GM12878 (cell line): Measurements from ENCODE around the gene ATP6V0E2. TPM values are rescaled to one million over a fixed set of nuclear protein-coding genes. Genes with fewer than 3 reads are reported as not detected.

Experiments
- ATAC-seq: fragments of 200-7000 bp; cut with Tn5 transposase; 3 replicates; pipeline ENCODE4 v1.9.1; 2020; ENCODE audit warnings: mild to moderate bottlenecking, moderate library complexity
- BruUV-seq: library from RNA; stranded (reverse); fragments of 400-500 nt; replicated peaks from 2 replicates; lab custom pipeline; 2021; lab: Mats Ljungman, UMichigan
- CTCF ChIA-PET: fragments of 300-600 bp; sonication (Branson Sonifier 250); formaldehyde crosslinking; extraction: SDS; loops from one replicate; lab custom pipeline; 2021; ENCODE audit warnings: inconsistent platforms; lab: Yijun Ruan, JAX
- POLR2A ChIA-PET: fragments of 350-600 bp; formaldehyde crosslinking; extraction: SDS; loops from one replicate; lab custom pipeline; 2021; ENCODE audit warnings: inconsistent platforms; lab: Charles Lee
- RAD21 ChIA-PET: fragments of 300-600 bp; sonication (Branson Sonifier 250); formaldehyde crosslinking; loops from one replicate; lab custom pipeline; 2023; ENCODE audit warnings: antibody characterized with exemption; ENCODE audit not compliant: unreplicated experiment; lab: Charles Lee
- SMC1A ChIA-PET: fragments of 300-600 bp; sonication (Branson Sonifier 250); formaldehyde crosslinking; loops from one replicate; lab custom pipeline; 2023; ENCODE audit not compliant: unreplicated experiment, uncharacterized antibody; lab: Charles Lee
- DNase-seq: peaks from one replicate; pipeline ENCODE4 v3.0.0-alpha.2; 2011; ENCODE audit warnings: low read depth, low spot score
- FAIRE-seq: peaks from 3 replicates; lab custom pipeline; 2011; peaks lifted over from hg19 to GRCh38; lab: Jason Lieb, UNC
- H2AFZ ChIP-seq: 2 replicates; pipeline ENCODE4 v1.6.0; 2011; ENCODE audit warnings: low read depth, low read length, control low read depth; ENCODE audit not compliant: control insufficient read depth
- H3K27ac ChIP-seq: 2 replicates; pipeline ENCODE4 v1.5.1; 2011; ENCODE audit warnings: control low read depth; ENCODE audit not compliant: control insufficient read depth, insufficient read depth
- H3K27me3 ChIP-seq, 2 experiments: replicated peaks in 1 of 2; 2 replicates each; pipeline versions ENCODE4 v1.6.0 to v1.6.1; 2011; ENCODE audit warnings: low read length in 1 of 2; ENCODE audit not compliant: control insufficient read depth in 2 of 2, insufficient read depth in 2 of 2
- H3K36me3 ChIP-seq, 2 experiments: 2 replicates each; pipeline ENCODE4 v1.5.1; 2011; ENCODE audit warnings: low read length in 1 of 2; ENCODE audit not compliant: control insufficient read depth in 2 of 2, insufficient read depth in 2 of 2
- H3K4me1 ChIP-seq: 2 replicates; pipeline ENCODE4 v1.6.1; 2011; ENCODE audit warnings: mild to moderate bottlenecking, low read length, moderate library complexity, mixed read lengths; ENCODE audit not compliant: control insufficient read depth, insufficient read depth
- H3K4me2 ChIP-seq: 2 replicates; pipeline ENCODE4 v1.6.0; 2011; ENCODE audit warnings: control low read depth; ENCODE audit not compliant: control insufficient read depth, insufficient read depth
- H3K4me3 ChIP-seq: fragments of 200-600 bp; sonication (generic); 2 replicates; pipeline ENCODE4 v1.5.1; 2016
- H3K79me2 ChIP-seq: 2 replicates; pipeline ENCODE4 v1.6.0; 2011; ENCODE audit warnings: low read length; ENCODE audit not compliant: control insufficient read depth, insufficient read depth
- H3K9ac ChIP-seq: 2 replicates; pipeline ENCODE4 v1.8.0; 2011; ENCODE audit warnings: low read length, control low read depth, mixed read lengths; ENCODE audit not compliant: control insufficient read depth, insufficient read depth
- H3K9me3 ChIP-seq: replicated peaks from 3 replicates; pipeline ENCODE4 v1.5.1; 2011; ENCODE audit warnings: mild to moderate bottlenecking, low read length; ENCODE audit not compliant: control insufficient read depth, insufficient read depth
- H4K20me1 ChIP-seq: 2 replicates; pipeline ENCODE4 v1.6.0; 2011; ENCODE audit not compliant: control insufficient read depth, insufficient read depth
- ATF7 ChIP-seq: fragments of 450-650 bp; IDR thresholded peaks from 2 replicates; pipeline ENCODE4 v1.6.1; 2016; ENCODE audit warnings: low read depth, mild to moderate bottlenecking
- BHLHE40 ChIP-seq, 2 experiments: fragments of 450-650 bp in 1 of 2; IDR thresholded peaks; 2 replicates each; pipeline ENCODE4 v1.6.1; 2011 to 2017; ENCODE audit warnings: low read depth in 2 of 2, borderline replicate concordance in 1 of 2, improper control_type of control experiment in 1 of 2, low read length in 1 of 2, mild to moderate bottlenecking in 1 of 2
- CREB1 ChIP-seq: IDR thresholded peaks from 2 replicates; pipeline ENCODE4 v1.6.1; 2012; ENCODE audit warnings: low read depth, mild to moderate bottlenecking, inconsistent platforms
- FOXM1 ChIP-seq: IDR thresholded peaks from 2 replicates; pipeline ENCODE4 v1.6.1; 2012; ENCODE audit warnings: low read depth, mild to moderate bottlenecking, inconsistent platforms, low read length, moderate library complexity
- LARP7 ChIP-seq: fragments of 450-650 bp; IDR thresholded peaks from 2 replicates; pipeline ENCODE4 v1.6.1; 2017; ENCODE audit warnings: mild to moderate bottlenecking
- POLR2AphosphoS5 ChIP-seq: IDR thresholded peaks from 2 replicates; pipeline ENCODE4 v1.6.1; 2011; ENCODE audit warnings: mild to moderate bottlenecking, low read length, inconsistent platforms
- RAD21 ChIP-seq: IDR thresholded peaks from 2 replicates; pipeline ENCODE4 v1.6.1; 2011; ENCODE audit warnings: mild to moderate bottlenecking, low read depth, low read length, moderate library complexity; ENCODE audit not compliant: insufficient read depth
- RB1 ChIP-seq: fragments of 450-650 bp; formaldehyde crosslinking; IDR thresholded peaks from 2 replicates; pipeline ENCODE4 v1.6.1; 2017; ENCODE audit warnings: mild to moderate bottlenecking, borderline replicate concordance
- SMAD1 ChIP-seq: fragments of 450-650 bp; IDR thresholded peaks from 2 replicates; pipeline ENCODE4 v1.6.1; 2018; ENCODE audit warnings: mild to moderate bottlenecking, low read depth; ENCODE audit not compliant: partially characterized antibody
- ZNF24 ChIP-seq: fragments of 450-650 bp; IDR thresholded peaks from 2 replicates; pipeline ENCODE4 v1.6.1; 2017; ENCODE audit warnings: antibody characterized with exemption, mild to moderate bottlenecking
- ZSCAN29 ChIP-seq: fragments of 450-650 bp; IDR thresholded peaks from 2 replicates; pipeline ENCODE4 v1.6.1; 2017; ENCODE audit warnings: mild to moderate bottlenecking, moderate library complexity
- WGBS: methylation state at CpG from one replicate; pipeline ENCODE4 v1.1.6; 2016; ENCODE audit warnings: low lambda C conversion rate; ENCODE audit not compliant: insufficient replicate concordance, insufficient coverage; ENCODE audit errors: missing lambda C conversion rate; 5-methylcytosine and 5-hydroxymethylcytosine counted together
- in situ Hi-C: fragments of 300-500 bp; cut with MboI; formaldehyde crosslinking; loops from 9 replicates; pipeline ENCODE4 v1.14.3; 2018; ENCODE audit warnings: mixed read lengths
- intact Hi-C: fragments of 100-400 bp; cut with micrococcal nuclease; formaldehyde crosslinking; loops from one replicate; pipeline ENCODE4 v1.14.2; 2022; ENCODE audit not compliant: unreplicated experiment
- polyA plus RNA-seq, 11 experiments: library from polyadenylated mRNA; depleted of rRNA in 4 of 11; unstranded in 6 of 11; stranded (reverse) in 5 of 11; fragments of >200 nt; fragmentation: Nextera tagmentation in 4 of 11; fragmentation: Illumina TruSeq in 1 of 11; extraction: Ambion mirVana in 4 of 11; extraction: Trizol in 1 of 11; gene quantifications; 1 replicate in 1 of 11; 2 replicates in 10 of 11; pipeline versions ENCODE4 v1.2.1 to v1.2.3, GENCODE V29; 2011 to 2016; ENCODE audit warnings: inconsistent platforms in 2 of 11, missing spikeins in 2 of 11, low read depth in 1 of 11
- total RNA-seq, 4 experiments: library from RNA; depleted of rRNA in 3 of 4; stranded (reverse); fragments of >200 nt in 3 of 4; fragmentation: Illumina TruSeq in 1 of 4; extraction: Trizol in 1 of 4; gene quantifications; 2 replicates each; pipeline versions ENCODE4 v1.2.1 to v1.2.3, GENCODE V29; 2013 to 2021
- TF ChIP-seq, protein P1 (sequence below): fragments of 450-650 bp; conservative IDR thresholded peaks from 2 replicates; pipeline ENCODE4 v1.6.1; 2017; ENCODE audit warnings: mild to moderate bottlenecking, moderate library complexity
- TF ChIP-seq, protein P2 (sequence below): IDR thresholded peaks from 2 replicates; pipeline ENCODE4 v1.6.1; 2012; ENCODE audit warnings: low read depth, low read length, improper control_type of control experiment
- TF ChIP-seq, protein P3 (sequence below): fragments of 450-650 bp; IDR thresholded peaks from 2 replicates; pipeline ENCODE4 v1.6.1; 2017; ENCODE audit warnings: low read depth, mild to moderate bottlenecking, moderate library complexity

The ATP6V0E2 gene
- total and polyA plus RNA-seq, 10 of the 15 experiments (the other 5 are each of a cell fraction or from before 2014, with no cell fraction given) = 1.5 to 54.7 (median 27.6) TPM

DNA sequence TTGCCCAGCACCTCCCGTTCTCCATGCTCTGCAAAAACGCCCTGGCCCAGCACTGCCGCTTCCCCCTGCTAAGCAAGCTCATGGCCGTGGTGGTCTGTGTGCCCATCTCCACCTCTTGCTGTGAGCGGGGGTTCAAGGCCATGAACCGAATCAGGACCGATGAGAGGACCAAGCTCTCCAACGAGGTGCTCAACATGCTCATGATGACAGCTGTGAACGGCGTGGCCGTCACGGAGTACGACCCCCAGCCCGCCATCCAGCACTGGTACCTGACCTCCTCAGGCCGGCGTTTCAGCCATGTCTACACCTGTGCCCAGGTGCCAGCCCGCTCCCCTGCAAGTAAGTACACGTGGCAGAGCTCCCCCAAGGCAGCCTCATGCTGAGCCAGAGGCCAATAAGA, 11.6 kb upstream of the ATP6V0E2 start (continued):
- TF ChIP-seq, protein P1, sequence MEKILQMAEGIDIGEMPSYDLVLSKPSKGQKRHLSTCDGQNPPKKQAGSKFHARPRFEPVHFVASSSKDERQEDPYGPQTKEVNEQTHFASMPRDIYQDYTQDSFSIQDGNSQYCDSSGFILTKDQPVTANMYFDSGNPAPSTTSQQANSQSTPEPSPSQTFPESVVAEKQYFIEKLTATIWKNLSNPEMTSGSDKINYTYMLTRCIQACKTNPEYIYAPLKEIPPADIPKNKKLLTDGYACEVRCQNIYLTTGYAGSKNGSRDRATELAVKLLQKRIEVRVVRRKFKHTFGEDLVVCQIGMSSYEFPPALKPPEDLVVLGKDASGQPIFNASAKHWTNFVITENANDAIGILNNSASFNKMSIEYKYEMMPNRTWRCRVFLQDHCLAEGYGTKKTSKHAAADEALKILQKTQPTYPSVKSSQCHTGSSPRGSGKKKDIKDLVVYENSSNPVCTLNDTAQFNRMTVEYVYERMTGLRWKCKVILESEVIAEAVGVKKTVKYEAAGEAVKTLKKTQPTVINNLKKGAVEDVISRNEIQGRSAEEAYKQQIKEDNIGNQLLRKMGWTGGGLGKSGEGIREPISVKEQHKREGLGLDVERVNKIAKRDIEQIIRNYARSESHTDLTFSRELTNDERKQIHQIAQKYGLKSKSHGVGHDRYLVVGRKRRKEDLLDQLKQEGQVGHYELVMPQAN = no peak
- no peak for TF ChIP-seq BHLHE40 (IDR thresholded peaks at IDR 0.05; ENCODE audit: borderline replicate concordance in 1 of 2, low read depth in 2 of 2, low read length in 1 of 2)
- TF ChIP-seq ZNF24 = no peak
- TF ChIP-seq RB1 = no peak
- TF ChIP-seq, protein P2, sequence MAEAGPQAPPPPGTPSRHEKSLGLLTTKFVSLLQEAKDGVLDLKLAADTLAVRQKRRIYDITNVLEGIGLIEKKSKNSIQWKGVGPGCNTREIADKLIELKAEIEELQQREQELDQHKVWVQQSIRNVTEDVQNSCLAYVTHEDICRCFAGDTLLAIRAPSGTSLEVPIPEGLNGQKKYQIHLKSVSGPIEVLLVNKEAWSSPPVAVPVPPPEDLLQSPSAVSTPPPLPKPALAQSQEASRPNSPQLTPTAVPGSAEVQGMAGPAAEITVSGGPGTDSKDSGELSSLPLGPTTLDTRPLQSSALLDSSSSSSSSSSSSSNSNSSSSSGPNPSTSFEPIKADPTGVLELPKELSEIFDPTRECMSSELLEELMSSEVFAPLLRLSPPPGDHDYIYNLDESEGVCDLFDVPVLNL = no peak
- TF ChIP-seq SMAD1 = no peak
- TF ChIP-seq, all 136 proteins: peak for 0

DNA sequence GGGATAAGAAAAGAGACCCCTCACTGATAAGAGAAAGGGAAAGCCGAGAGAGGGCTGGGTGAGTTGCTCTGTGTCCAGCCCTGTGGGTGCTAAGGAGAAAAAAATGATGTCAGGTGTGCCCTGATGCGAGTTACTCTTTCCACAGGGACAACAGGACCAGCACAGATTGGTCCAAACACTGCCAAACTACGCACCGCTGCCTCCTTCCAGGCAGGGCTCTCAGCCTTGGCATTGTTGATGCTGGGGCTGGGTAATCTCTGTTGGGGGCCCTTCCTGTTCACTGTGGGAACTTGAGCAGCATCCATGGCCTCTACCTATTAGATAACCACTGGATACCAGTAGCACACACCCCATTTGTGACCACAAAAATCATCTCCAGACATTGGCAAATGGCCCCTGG, 10.3 kb upstream of the ATP6V0E2 start:
- no peak for FAIRE-seq
- TF ChIP-seq RAD21 = no peak
- TF ChIP-seq ZSCAN29 = no peak
- TF ChIP-seq LARP7 = no peak
- TF ChIP-seq ATF7 = no peak
- no peak for TF ChIP-seq CREB1
- TF ChIP-seq, protein P3, sequence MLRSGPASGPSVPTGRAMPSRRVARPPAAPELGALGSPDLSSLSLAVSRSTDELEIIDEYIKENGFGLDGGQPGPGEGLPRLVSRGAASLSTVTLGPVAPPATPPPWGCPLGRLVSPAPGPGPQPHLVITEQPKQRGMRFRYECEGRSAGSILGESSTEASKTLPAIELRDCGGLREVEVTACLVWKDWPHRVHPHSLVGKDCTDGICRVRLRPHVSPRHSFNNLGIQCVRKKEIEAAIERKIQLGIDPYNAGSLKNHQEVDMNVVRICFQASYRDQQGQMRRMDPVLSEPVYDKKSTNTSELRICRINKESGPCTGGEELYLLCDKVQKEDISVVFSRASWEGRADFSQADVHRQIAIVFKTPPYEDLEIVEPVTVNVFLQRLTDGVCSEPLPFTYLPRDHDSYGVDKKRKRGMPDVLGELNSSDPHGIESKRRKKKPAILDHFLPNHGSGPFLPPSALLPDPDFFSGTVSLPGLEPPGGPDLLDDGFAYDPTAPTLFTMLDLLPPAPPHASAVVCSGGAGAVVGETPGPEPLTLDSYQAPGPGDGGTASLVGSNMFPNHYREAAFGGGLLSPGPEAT = no peak
- TF ChIP-seq, protein P1 = no peak
- no peak for TF ChIP-seq FOXM1
- no peak for TF ChIP-seq POLR2AphosphoS5

More for the DNA sequence above, 10.3 kb upstream of the ATP6V0E2 start:
- intact Hi-C loops = no loop called here
- H4K20me1 ChIP-seq = no peaks in the 10 kb centered on the region
- ATAC-seq = no peak
- RAD21 ChIA-PET = no interaction called here
- CTCF ChIA-PET = no interaction called here
- peaks cover 7% of the 10 kb centered on the region for H3K4me1 ChIP-seq
- H3K9ac ChIP-seq = no peak overlapping the region
- BruUV-seq = no TSS peak
- H3K9me3 ChIP-seq = no peaks in the 10 kb centered on the region
- H2AFZ ChIP-seq = no peak overlapping the region
- WGBS = 88% methylated on average over 4 of the region's 4 CpGs
- SMC1A ChIA-PET = no interaction called here
- H3K27me3 ChIP-seq = no peaks in the 10 kb centered on the region
- in situ Hi-C loops = no loop called here
- H3K27ac ChIP-seq = no peak overlapping the region
- POLR2A ChIA-PET = no interaction called here
- no peak overlapping the region for H3K4me3 ChIP-seq
- H3K79me2 ChIP-seq = no peaks in the 10 kb centered on the region
- DNase-seq = no peak
- no peak overlapping the region for H3K4me2 ChIP-seq
- H3K36me3 ChIP-seq = no peaks in the 10 kb centered on the region
